HG03378 (cell line): ENCODE measurements around the gene TOE1.
"Not testable (repeated sequence)": the region's sequence is repeated elsewhere in the genome, so short reads cannot be mapped to it uniquely, and the experiment has no call there.

Experiments
- ATAC-seq: cut with Tn5 transposase; IDR thresholded peaks from one replicate; pipeline ENCODE4 v1.9.1; 2021; ENCODE audit warnings: mild to moderate bottlenecking, moderate library complexity; ENCODE audit not compliant: unreplicated experiment

The TOE1 gene

DNA sequence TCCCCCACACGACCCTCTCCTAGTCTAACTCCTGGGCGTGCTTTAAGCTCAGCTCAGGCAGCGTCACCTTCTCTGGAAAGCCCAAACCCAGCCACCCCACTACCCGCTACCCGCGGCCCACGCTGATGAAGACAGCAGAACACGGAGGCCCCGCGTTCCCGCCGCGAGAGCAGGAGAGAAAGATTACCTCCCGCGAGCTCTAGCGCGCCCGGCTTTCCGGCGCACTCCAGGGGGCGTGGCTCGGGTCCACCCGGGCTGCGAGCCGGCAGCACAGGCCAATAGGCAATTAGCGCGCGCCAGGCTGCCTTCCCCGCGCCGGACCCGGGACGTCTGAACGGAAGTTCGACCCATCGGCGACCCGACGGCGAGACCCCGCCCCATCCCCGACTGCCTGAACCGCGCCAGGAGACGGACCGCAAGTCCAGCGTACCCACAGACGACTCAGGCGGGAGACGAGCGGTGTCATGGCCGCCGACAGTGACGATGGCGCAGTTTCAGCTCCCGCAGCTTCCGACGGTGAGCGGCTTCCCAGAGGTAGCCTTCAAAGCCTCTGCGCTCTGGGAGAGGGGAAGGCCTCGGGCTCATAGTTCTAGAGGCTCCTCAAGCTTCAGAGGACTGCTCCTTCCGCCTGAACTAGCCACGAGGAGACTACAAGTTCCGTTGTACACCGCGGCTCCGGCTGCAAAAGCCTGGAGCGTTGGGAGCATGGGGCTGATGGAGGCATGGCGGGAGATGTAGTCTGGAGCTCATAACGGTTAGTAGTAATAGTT lies at the start of gene TOE1, which contains the start of gene MUTYH:
Gene TOE1, plus strand, starts transcription at position 382 of the 770 bp plus-strand sequence. Its CDS starts 83 bp downstream, at position 465.
Gene MUTYH, minus strand, starts transcription at position 652 of the 770 bp plus-strand sequence. CDS start 5,935 bp downstream, outside the sequence.
- ATAC-seq = peak; percentile 52

DNA sequence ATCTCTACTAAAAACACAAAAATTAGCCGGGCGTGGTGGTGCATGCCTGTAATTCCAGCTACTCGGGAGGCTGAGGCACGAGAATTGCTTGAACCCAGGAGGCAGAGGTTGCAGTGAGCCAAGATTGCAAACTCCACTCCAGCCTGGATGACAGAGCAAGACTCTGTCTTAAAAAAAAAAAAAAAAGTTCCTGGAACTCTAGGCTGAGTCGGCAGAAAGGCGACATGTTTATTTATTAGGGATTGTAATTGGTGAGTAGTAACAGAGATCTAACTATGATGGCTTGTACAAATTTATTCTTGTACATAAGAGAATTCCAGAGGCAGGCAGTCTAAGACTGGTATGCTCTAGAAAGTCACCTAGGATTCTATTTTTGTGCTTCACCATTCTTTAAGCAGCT lies 49.0 kb upstream of the TOE1 start:
- ATAC-seq = not testable (repeated sequence)

DNA sequence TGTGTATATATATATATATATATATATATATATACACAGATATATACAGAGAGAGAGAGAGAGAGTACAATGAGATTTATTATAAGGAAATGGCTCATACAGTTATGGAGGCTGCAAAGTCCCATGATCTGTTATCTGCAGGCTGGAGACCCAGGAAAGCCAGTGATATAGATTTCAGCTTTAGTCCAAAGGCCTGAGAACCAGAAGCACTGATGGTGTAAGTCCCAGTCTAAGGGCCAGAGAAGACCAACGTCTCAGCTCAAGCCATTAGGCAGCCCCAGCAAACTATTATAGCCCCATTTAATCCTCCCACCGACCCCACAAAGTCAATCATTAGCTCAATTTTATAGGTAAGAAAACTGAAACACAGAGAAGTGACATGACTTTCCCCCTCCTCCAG lies 48.3 kb upstream of the TOE1 start:
- no peak for ATAC-seq

DNA sequence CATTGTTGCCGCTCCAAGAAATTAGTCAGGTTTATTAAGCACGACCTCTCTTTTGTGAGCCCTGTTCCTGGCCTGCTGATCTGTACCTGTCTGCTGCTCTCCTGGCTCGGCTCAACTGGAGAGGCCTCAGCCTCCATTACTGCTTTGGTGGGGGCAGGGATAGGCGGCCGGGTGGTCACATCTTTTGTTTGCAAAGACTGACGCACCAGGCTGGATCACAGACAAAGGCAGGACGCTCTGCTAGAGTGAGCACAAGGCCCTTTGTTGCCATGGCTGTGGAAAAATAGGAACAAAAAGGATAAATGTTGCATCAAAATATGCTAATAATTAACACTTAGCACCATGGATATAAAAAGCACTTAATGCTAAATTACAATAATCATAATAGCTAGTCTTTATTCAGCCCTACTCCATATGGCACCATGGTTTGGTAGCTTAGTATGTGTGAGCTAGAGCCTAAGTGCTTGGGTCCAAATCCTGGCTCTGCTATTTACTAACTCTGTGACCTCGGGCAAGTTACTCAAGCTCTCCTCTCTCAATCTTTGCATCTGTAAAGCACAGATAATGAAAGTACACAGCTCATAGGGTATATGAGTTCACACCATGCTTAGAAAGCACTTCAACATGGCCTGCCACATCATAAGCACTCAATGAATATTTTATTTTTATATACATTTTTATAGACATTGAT lies 42.2 kb upstream of the TOE1 start:
- ATAC-seq = no peak

DNA sequence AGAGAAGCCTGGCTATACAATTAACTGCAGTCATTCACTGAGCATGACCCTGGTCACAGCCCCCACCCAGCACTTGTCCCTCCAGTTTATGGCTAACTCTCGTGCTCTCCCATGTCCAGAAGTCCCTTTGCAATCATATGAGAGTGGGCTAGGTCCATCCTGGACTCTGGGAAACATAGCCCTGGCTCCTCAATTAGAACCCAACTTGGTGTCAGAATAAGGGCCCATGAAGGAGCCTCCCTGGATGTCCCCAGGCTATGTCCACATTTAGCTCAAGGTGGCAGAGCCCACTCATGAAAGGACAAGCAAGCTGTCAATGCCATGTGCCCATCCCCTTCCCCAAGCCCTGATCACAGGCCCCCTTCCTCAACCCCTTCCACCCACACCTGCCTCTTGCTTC lies 40.7 kb upstream of the TOE1 start:
- ATAC-seq = no peak

- ATAC-seq = no peak
Observed at GRCh38 chr1:45299981-45300668, 39.8 kb upstream of the TOE1 start.

GRCh38 chr1:45300669-45300997 lies 39.3 kb upstream of the TOE1 start:
- no peak for ATAC-seq

DNA sequence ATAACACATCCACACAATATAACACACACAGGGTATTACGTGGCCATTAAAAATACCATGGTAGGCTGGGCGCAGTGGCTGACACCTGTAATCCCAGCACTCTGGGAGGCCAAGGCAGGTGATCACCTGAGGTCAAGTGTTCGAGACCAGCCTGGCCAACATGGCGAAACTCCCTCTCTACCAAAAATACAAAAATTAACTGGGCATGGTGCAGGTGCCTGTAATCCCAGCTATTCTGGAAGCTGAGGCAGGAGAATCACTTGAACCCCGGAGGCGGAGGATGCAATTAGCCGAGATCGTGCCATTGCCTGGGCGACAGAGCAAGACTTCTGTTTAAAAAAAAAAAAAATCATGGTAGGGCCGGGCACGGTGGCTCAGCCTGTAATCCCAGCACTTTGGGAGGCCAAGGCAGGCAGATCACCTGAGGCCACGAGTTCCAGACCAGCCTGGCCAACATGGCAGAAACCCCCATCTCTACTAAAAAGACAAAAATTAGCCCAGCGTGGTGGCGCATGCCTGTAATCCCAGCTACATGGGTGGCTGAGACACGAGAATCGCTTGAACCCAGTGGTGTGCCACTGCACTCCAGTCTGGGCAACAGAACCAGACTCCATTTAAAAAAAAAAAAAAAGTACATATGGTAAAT lies 37.3 kb upstream of the TOE1 start:
- no peak for ATAC-seq

- peak; percentile 59 for ATAC-seq
Observed at GRCh38 chr1:45303520-45304310, 36.3 kb upstream of the TOE1 start.

GRCh38 chr1:45304311-45305081 lies 35.5 kb upstream of the TOE1 start:
- ATAC-seq = no peak

- no peak for ATAC-seq
Observed at GRCh38 chr1:45305231-45305630, 34.7 kb upstream of the TOE1 start.

DNA sequence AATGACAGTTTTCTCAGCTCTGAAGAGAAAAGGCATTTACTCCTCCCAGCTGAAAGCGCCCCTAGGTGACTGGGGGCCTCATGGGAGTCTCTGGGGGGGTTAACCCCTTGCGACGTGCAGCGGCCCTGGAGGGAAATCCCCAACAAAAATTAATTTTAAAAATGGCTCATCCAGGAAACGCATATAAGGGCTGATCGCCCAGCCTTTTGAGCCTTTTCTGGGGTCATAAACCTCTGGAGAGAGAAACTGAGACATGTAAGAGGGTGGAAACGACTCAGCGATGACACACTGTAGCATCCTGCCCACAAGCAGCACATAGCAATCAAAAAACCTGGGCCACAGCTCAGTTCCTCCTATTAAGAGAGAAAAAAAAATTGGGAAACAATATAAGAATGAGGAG lies 33.7 kb upstream of the TOE1 start:
- ATAC-seq = no peak

- ATAC-seq = no peak
Observed at GRCh38 chr1:45306905-45307304, 33.1 kb upstream of the TOE1 start.

DNA sequence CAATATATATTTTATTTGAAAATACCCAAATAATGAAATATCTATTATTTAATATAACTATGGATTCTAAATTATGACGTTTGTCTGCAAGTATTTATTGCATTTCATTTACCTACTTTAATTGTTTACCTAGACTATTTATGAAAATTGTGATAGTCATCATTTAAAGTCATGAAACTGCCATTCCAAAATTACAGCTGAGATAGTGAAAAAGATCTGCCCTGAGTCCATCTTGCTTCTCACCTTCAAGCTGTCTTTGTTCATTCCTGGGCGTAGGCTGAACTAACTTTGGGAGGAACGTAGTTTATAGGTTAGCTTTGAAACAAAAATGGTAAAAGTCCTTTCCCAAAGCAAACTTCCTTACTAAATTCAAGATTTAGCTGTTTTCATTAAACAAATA lies 25.7 kb upstream of the TOE1 start:
- ATAC-seq = no peak

DNA sequence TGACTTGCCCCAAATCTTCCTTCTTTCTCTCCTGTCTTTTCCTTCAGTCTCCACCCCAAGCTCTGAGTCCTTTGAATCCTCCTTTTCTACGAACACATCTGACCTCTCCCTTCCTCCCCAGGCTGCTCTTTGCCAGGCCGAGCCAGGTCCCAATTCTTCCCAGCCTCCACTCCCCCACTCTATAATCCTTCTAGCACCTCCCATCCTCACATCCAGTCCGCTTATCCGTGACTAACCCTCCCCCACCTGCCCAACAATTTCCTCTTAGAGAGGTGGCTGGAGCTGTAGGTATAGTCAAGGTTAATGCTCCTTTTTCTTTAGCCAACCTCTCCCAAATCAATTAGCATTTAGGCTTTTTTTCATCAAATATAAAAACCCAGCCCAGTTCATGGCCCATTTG lies 22.8 kb upstream of the TOE1 start:
- no peak for ATAC-seq

- ATAC-seq = no peak
Observed at GRCh38 chr1:45319761-45320160, 20.2 kb upstream of the TOE1 start.

GRCh38 chr1:45321444-45321843 lies 18.5 kb upstream of the TOE1 start:
- ATAC-seq = no peak

GRCh38 chr1:45322486-45323040 lies 17.4 kb upstream of the TOE1 start:
- ATAC-seq = no peak

DNA sequence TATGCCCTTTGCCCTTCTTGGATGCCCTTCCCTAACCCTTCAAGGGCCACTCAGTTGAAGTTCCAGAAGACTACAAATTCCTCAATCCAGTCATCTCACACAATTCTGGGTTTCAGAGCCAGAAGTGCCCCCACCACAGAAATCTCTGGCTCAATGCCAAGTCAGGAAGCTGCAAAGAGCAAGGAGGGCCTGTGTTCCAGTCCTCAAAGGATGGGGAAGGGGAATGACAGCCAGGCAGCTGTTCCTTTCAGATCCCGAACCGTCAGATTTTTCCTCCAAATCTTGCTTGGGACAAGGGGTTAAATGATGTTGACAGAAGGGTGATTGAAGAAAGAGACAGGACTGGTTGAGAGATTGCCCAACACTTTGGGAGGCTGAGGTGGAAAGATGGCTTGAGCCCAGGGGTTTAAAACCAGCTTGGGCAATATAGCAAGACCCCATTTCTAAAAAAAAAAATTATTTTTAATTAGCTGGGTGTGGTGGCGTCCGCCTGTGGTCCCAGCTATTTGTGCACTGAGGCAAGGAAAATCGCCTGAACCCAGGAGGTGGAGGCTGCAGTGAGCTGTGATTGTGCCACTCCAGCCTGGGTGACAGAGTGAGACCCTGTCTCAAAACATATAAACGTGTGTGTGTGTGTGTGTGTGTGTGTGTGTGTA lies 14.0 kb upstream of the TOE1 start:
- ATAC-seq = no peak
